GM23338 (cell line): ENCODE data around the gene SERPINB6. TPM values are rescaled to one million over a fixed set of nuclear protein-coding genes. Genes with fewer than 3 reads are reported as not detected.

Experiments
- ATAC-seq: fragments of 200-7000 bp; cut with Tn5 transposase; 3 replicates; pipeline ENCODE4 v1.9.1; 2020
- DNase-seq: peaks from one replicate; pipeline ENCODE4 v3.0.0-alpha.2; 2015; ENCODE audit warnings: low spot score
- H2AFZ ChIP-seq: fragments of 200-600 bp; sonication (generic); 2 replicates; pipeline ENCODE4 v1.8.0; 2016; ENCODE audit warnings: antibody characterized with exemption, mild to moderate bottlenecking, moderate library complexity
- H3F3A ChIP-seq: fragments of 200-600 bp; sonication (generic); replicated peaks from 2 replicates; pipeline ENCODE4 v1.8.0; 2017; ENCODE audit warnings: antibody characterized with exemption, mixed run types, low read depth
- H3K27ac ChIP-seq: fragments of 200-600 bp; sonication (generic); 2 replicates; pipeline ENCODE4 v1.6.1; 2016; ENCODE audit warnings: low read depth
- H3K27me3 ChIP-seq: fragments of 200-600 bp; sonication (generic); 2 replicates; pipeline ENCODE4 v1.8.0; 2016; ENCODE audit warnings: mild to moderate bottlenecking, mixed run types, moderate library complexity; ENCODE audit not compliant: insufficient read depth
- H3K36me3 ChIP-seq: fragments of 200-600 bp; sonication (generic); 2 replicates; pipeline ENCODE4 v1.8.0; 2016; ENCODE audit warnings: mild to moderate bottlenecking; ENCODE audit not compliant: insufficient read depth
- H3K4me1 ChIP-seq: fragments of 200-600 bp; sonication (generic); 2 replicates; pipeline ENCODE4 v1.8.0; 2016; ENCODE audit warnings: mild to moderate bottlenecking, moderate library complexity; ENCODE audit not compliant: insufficient read depth
- H3K4me2 ChIP-seq: fragments of 200-600 bp; sonication (generic); 2 replicates; pipeline ENCODE4 v1.7.1; 2017; ENCODE audit warnings: mixed run types
- H3K4me3 ChIP-seq: fragments of 200-600 bp; sonication (generic); 2 replicates; pipeline ENCODE4 v1.6.1; 2016; ENCODE audit warnings: mixed run types
- H3K79me2 ChIP-seq: fragments of 200-600 bp; sonication (generic); replicated peaks from 2 replicates; pipeline ENCODE4 v1.8.0; 2017; ENCODE audit warnings: mild to moderate bottlenecking; ENCODE audit not compliant: insufficient read depth
- H3K9me2 ChIP-seq: fragments of 200-600 bp; sonication (generic); 2 replicates; pipeline ENCODE4 v1.8.0; 2017; ENCODE audit not compliant: insufficient read depth
- H4K20me1 ChIP-seq: fragments of 200-600 bp; sonication (generic); replicated peaks from 2 replicates; pipeline ENCODE4 v1.8.0; 2017; ENCODE audit warnings: mild to moderate bottlenecking; ENCODE audit not compliant: insufficient read depth
- H3K27ac Mint-ChIP-seq: 2 replicates; pipeline ENCODE4 v1.8.0; 2020; ENCODE audit warnings: inconsistent platforms, mild to moderate bottlenecking, moderate library complexity, mixed read lengths
- H3K27me3 Mint-ChIP-seq: 3 replicates; pipeline ENCODE4 v1.8.0; 2022; ENCODE audit warnings: low read depth, mild to moderate bottlenecking, moderate library complexity, mixed read lengths, inconsistent platforms; ENCODE audit not compliant: insufficient read depth, poor library complexity
- H3K36me3 Mint-ChIP-seq: 3 replicates; pipeline ENCODE4 v1.8.0; 2021; ENCODE audit warnings: low read depth, mild to moderate bottlenecking, inconsistent platforms, moderate library complexity, mixed read lengths
- H3K4me1 Mint-ChIP-seq: 3 replicates; pipeline ENCODE4 v1.8.0; 2020; ENCODE audit warnings: mild to moderate bottlenecking, inconsistent platforms, mixed read lengths
- H3K4me3 Mint-ChIP-seq: 3 replicates; pipeline ENCODE4 v1.8.0; 2021; ENCODE audit warnings: moderate library complexity, mild to moderate bottlenecking, inconsistent platforms, mixed read lengths
- H3K9me3 Mint-ChIP-seq: 3 replicates; pipeline ENCODE4 v1.8.0; 2020; ENCODE audit warnings: moderate library complexity, mild to moderate bottlenecking, inconsistent platforms, mixed read lengths
- CREB1 ChIP-seq: fragments of 250-450 bp; sonication (Bioruptor Pico); IDR thresholded peaks from 2 replicates; pipeline ENCODE4 v1.5.0; 2020; ENCODE audit warnings: low read depth, mild to moderate bottlenecking, moderate library complexity
- ETS1 ChIP-seq: IDR thresholded peaks from 2 replicates; pipeline ENCODE4 v1.6.1; 2016; ENCODE audit warnings: antibody characterized with exemption
- EZH2 ChIP-seq: fragments of 200-600 bp; sonication (generic); IDR thresholded peaks from one replicate; pipeline ENCODE4 v1.8.0; 2017; ENCODE audit warnings: antibody characterized with exemption, mild to moderate bottlenecking, low read depth; ENCODE audit not compliant: unreplicated experiment
- EZH2phosphoT487 ChIP-seq: fragments of 200-600 bp; sonication (generic); IDR thresholded peaks from one replicate; pipeline ENCODE4 v1.8.1; 2018; ENCODE audit warnings: antibody characterized with exemption; ENCODE audit not compliant: unreplicated experiment
- JUNB ChIP-seq: IDR thresholded peaks from one replicate; pipeline ENCODE4 v1.6.1; 2016; ENCODE audit warnings: antibody characterized with exemption; ENCODE audit not compliant: unreplicated experiment
- NANOG ChIP-seq: IDR thresholded peaks from 2 replicates; pipeline ENCODE4 v1.6.1; 2016; ENCODE audit warnings: antibody characterized with exemption, borderline replicate concordance
- REST ChIP-seq: IDR thresholded peaks from one replicate; pipeline ENCODE4 v1.6.1; 2018; ENCODE audit warnings: antibody characterized with exemption; ENCODE audit not compliant: unreplicated experiment
- STAT1 ChIP-seq: IDR thresholded peaks from one replicate; pipeline ENCODE4 v1.6.1; 2016; ENCODE audit warnings: antibody characterized with exemption; ENCODE audit not compliant: unreplicated experiment
- ZNF331 ChIP-seq: fragments of 250-450 bp; sonication (Bioruptor Pico); IDR thresholded peaks from 2 replicates; pipeline ENCODE4 v1.5.0; 2020; ENCODE audit warnings: low read depth, mild to moderate bottlenecking, moderate library complexity
- ZNF462 ChIP-seq: fragments of 250-450 bp; sonication (Bioruptor Pico); IDR thresholded peaks from 2 replicates; pipeline ENCODE4 v1.5.0; 2020; ENCODE audit warnings: mild to moderate bottlenecking, moderate library complexity
- polyA plus RNA-seq: library from polyadenylated mRNA; unstranded; fragments of >200 nt; fragmentation: Nextera tagmentation; extraction: Ambion mirVana; gene quantifications from 2 replicates; pipeline ENCODE4 v1.2.1, GENCODE V29; 2016
- total RNA-seq: library from RNA; depleted of rRNA; stranded (reverse); fragments of >200 nt; shearing (Covaris generic); gene quantifications from 2 replicates; pipeline ENCODE4 v1.2.3, GENCODE V29; 2014

SERPINB6 gene
- total and polyA plus RNA-seq, 2 experiments from 2014 or later: 25.9 to 38.5 TPM

GRCh38 chr6:3011158-3011557 lies 39.8 kb upstream of the SERPINB6 start:
- Histone ChIP-seq H3K27me3 (no peaks in the 10 kb centered on the region), H3K9me2 (no peaks in the 10 kb centered on the region), H3K36me3 (peaks cover 44% of the 10 kb centered on the region), H2AFZ (no peak overlapping the region), H4K20me1 (0 out of 2 replicates have a peak, but pooled peaks cover 4% of the 10 kb centered on the region), H3K4me2 (no peak overlapping the region), H3K27ac (no peak overlapping the region), H3K4me3 (no peak overlapping the region), H3K4me1 (peaks cover 32% of the 10 kb centered on the region), H3F3A (0 out of 2 replicates have a peak, but pooled peaks cover 10% of the 10 kb centered on the region), H3K79me2 (no peaks in the 10 kb centered on the region)
- Mint-ChIP-seq H3K36me3 (peaks cover 97% of the 10 kb centered on the region), H3K27ac (no peak overlapping the region), H3K4me1 (peaks cover 38% of the 10 kb centered on the region), H3K27me3 (peaks cover 19% of the 10 kb centered on the region), H3K4me3 (no peak overlapping the region; the same call in 2 of the 3 replicates), H3K9me3 (peaks cover 38% of the 10 kb centered on the region)
- no peak for ATAC-seq
- TF ChIP-seq ZNF462: no peak
- no peak for TF ChIP-seq ETS1
- no peak for TF ChIP-seq JUNB
- TF ChIP-seq EZH2: no peak
- TF ChIP-seq EZH2phosphoT487: no peak
- no peak for TF ChIP-seq ZNF331 (CRISPR knock-in tag)
- TF ChIP-seq REST: no peak
- TF ChIP-seq STAT1: no peak
- TF ChIP-seq CREB1 (CRISPR knock-in tag): no peak
- no peak for TF ChIP-seq NANOG
- DNase-seq: no peak
